Pancreas (tissue), 10 donors: ENCODE results near the gene FOLR2. TPM values are rescaled to one million over a fixed set of nuclear protein-coding genes. Genes with fewer than 3 reads are reported as not detected.
"Not testable (repeated sequence)": the region's sequence is repeated elsewhere in the genome, so short reads cannot be mapped to it uniquely, and the experiment has no call there.

ENCODE experiments used
- ATAC-seq, 4 donors: fragments of 200-7000 bp; cut with Tn5 transposase; one replicate each; pipeline versions ENCODE4 v1.8.0 to v1.9.1; 2020; ENCODE audit warnings: mild to moderate bottlenecking in 4 of 4, moderate library complexity in 4 of 4
- DNase-seq, 6 donors: peaks; one replicate each; pipeline ENCODE4 v3.0.0-alpha.2; 2020
- FAIRE-seq: peaks from 2 replicates; lab custom pipeline; 2012; peaks lifted over from hg19 to GRCh38; lab: Jason Lieb, UNC
- H3K27ac ChIP-seq, 4 donors: fragments of 200-600 bp; sonication (generic); 1 replicate in 3 of 4; 2 replicates in 1 of 4; pipeline versions ENCODE4 v1.5.0 to v1.8.0; 2020
- H3K27me3 ChIP-seq, 4 donors: fragments of 200-600 bp; one replicate each; pipeline ENCODE4 v1.8.0; 2021
- H3K36me3 ChIP-seq, 3 donors: fragments of 200-600 bp; sonication (generic) in 1 of 3; one replicate each; pipeline versions ENCODE4 v1.5.0 to v1.8.0; 2020 to 2021
- H3K4me1 ChIP-seq, 3 donors: fragments of 200-600 bp; one replicate each; pipeline ENCODE4 v1.8.0; 2021
- H3K4me3 ChIP-seq, 4 donors: fragments of 200-600 bp; sonication (generic) in 2 of 4; one replicate each; pipeline versions ENCODE4 v1.5.0 to v1.8.0; 2020 to 2021
- H3K9me3 ChIP-seq, 4 donors: fragments of 200-600 bp; one replicate each; pipeline ENCODE4 v1.8.0; 2021
- CTCF ChIP-seq, 4 donors: fragments of 200-600 bp; sonication (generic) in 3 of 4; IDR thresholded peaks; one replicate each; pipeline versions ENCODE4 v1.5.0 to v1.8.0; 2021; ENCODE audit warnings: antibody characterized with exemption in 4 of 4
- WGBS, 2 donors: extraction: QIAGEN DNeasy Blood & Tissue Kit; methylation state at CpG; one replicate each; pipeline ENCODE4 v1.1.7; 2013; 5-methylcytosine and 5-hydroxymethylcytosine counted together
- intact Hi-C, 3 donors: fragments of 100-400 bp; cut with DNase I; formaldehyde crosslinking; loops; one replicate each; pipeline versions ENCODE4 v1.11.1 to v1.14.2; 2022
- polyA plus RNA-seq, 2 donors: library from polyadenylated mRNA; stranded (reverse); fragments of 200-250 nt; gene quantifications; one replicate each; pipeline ENCODE4 v1.2.3, GENCODE V29; 2013
- total RNA-seq, 6 donors: library from RNA; stranded (reverse); fragmentation: NEBNext Ultra II Directional in 4 of 6; extraction: Animal tissue kit (Norgen Biotek cat#: 25700) in 4 of 6; gene quantifications; one replicate each; pipeline versions ENCODE4 v1.2.1 to v1.2.4, GENCODE V29; 2021 to 2023
- donor health status: healthy with polysubstance abuse.
- donor health status: DM: no; HTN: no; CAD: no; lungs with moderate emphysema.
- donor health status: DM: no; HTN: no; CAD: no.
- donor health status: control.
- donor health status: control.
- donor health status: Bipolar disorder and iron deficiency.
- donor health status: DM: yes; HTN: yes; CAD: no.
- donor health status: DM: no; HTN: no; CAD: no.
- donor health status: DM: no; HTN: no; CAD: no.
- donor health status: DM: yes; HTN: yes; CAD: no.

Gene FOLR2
- total and polyA plus RNA-seq, 8 donors: 0.51 to 9.2 (median 1.9) TPM

- Histone ChIP-seq H3K27ac (no peak overlapping the region), H3K4me3 (no peak overlapping the region), H3K27me3 (no peaks in the 10 kb centered on the region), H3K36me3 (no peaks in the 10 kb centered on the region), H3K9me3 (no peaks in the 10 kb centered on the region), H3K4me1 (no peaks in the 10 kb centered on the region)
- peak; percentile 48 to 78 (median 59) for ATAC-seq
- WGBS, 2 donors: 56 to 78% methylated on average over 2 of the region's 2 CpGs
- no peak for FAIRE-seq
- DNase-seq: no peak
- intact Hi-C loops: no loop called here
- TF ChIP-seq CTCF (IDR thresholded peaks at IDR 0.05): no peak
Observed at GRCh38 chr11:72259490-72259889, 42.9 kb downstream of the FOLR2 start.

- WGBS, 2 donors: 39 to 44% methylated on average over 5 of the region's 5 CpGs
- no peak for TF ChIP-seq CTCF (IDR thresholded peaks at IDR 0.05)
- DNase-seq: no peak
- Histone ChIP-seq H3K4me1 (no peaks in the 10 kb centered on the region), H3K36me3 (no peaks in the 10 kb centered on the region), H3K27me3 (no peaks in the 10 kb centered on the region), H3K4me3 (no peak overlapping the region), H3K9me3 (no peaks in the 10 kb centered on the region), H3K27ac (no peak overlapping the region)
- ATAC-seq: no peak
- intact Hi-C loops: no loop called here
- no peak for FAIRE-seq
Observed at GRCh38 chr11:72260574-72260973, 44.0 kb downstream of the FOLR2 start.

- DNase-seq (no peak), FAIRE-seq (no peak), ATAC-seq (no peak)
- WGBS, 2 donors: 56 to 67% methylated on average over 4 of the region's 4 CpGs
- Histone ChIP-seq H3K4me3 (no peak overlapping the region), H3K9me3 (no peaks in the 10 kb centered on the region), H3K36me3 (no peaks in the 10 kb centered on the region), H3K27ac (no peak overlapping the region), H3K27me3 (no peaks in the 10 kb centered on the region), H3K4me1 (no peaks in the 10 kb centered on the region)
- TF ChIP-seq CTCF (IDR thresholded peaks at IDR 0.05): no peak
- intact Hi-C loops: no loop called here
Observed at GRCh38 chr11:72263361-72263760, 46.8 kb downstream of the FOLR2 start.

- FAIRE-seq: no peak
- intact Hi-C loops: no loop called here
- ATAC-seq: no peak
- no peak for DNase-seq
- no peak overlapping the region for H3K27ac ChIP-seq
- H3K36me3 ChIP-seq: no peaks in the 10 kb centered on the region
- H3K27me3 ChIP-seq: peaks cover 0 to 4% (median 0%) of the 10 kb centered on the region in 4 donors
- no peaks in the 10 kb centered on the region for H3K9me3 ChIP-seq
- no peak overlapping the region for H3K4me3 ChIP-seq
- H3K4me1 ChIP-seq: no peaks in the 10 kb centered on the region
- no peak for TF ChIP-seq CTCF (IDR thresholded peaks at IDR 0.05)
Observed at GRCh38 chr11:72265951-72266350, 49.4 kb downstream of the FOLR2 start.

- whole genome bisulfite sequencing, 2 donors: 81% methylated on average over 5 of the region's 5 CpGs
- H3K27ac ChIP-seq, intact Hi-C loops, FAIRE-seq, H3K9me3 ChIP-seq, H3K4me3 ChIP-seq, H3K27me3 ChIP-seq, H3K4me1 ChIP-seq, ATAC-seq, DNase-seq, H3K36me3 ChIP-seq: not testable (repeated sequence)
Observed at GRCh38 chr11:72266960-72267359, 50.4 kb downstream of the FOLR2 start.
